HCT116 (cell line): Measurements from ENCODE around the gene LMLN.

Source experiments
- CTCF ChIP-seq, 3 experiments: fragments of 200-600 bp in 1 of 3; sonication (generic) in 1 of 3; IDR thresholded peaks in 2 of 3; conservative IDR thresholded peaks in 1 of 3; 2 replicates each; pipeline ENCODE4 v1.5.1; 2012 to 2017; ENCODE audit warnings: low read depth in 2 of 3, low read length in 2 of 3, antibody characterized with exemption in 1 of 3, borderline replicate concordance in 1 of 3, control low read depth in 1 of 3, mild to moderate bottlenecking in 1 of 3, mixed read lengths in 1 of 3, mixed run types in 1 of 3, moderate library complexity in 1 of 3; ENCODE audit not compliant: insufficient read depth in 1 of 3
- EZH2phosphoT487 ChIP-seq: fragments of 200-600 bp; IDR thresholded peaks from 2 replicates; pipeline ENCODE4 v1.6.1; 2018; ENCODE audit warnings: antibody characterized with exemption, borderline replicate concordance
- JUND ChIP-seq: IDR thresholded peaks from 2 replicates; pipeline ENCODE4 v1.6.1; 2012
- POLR2A ChIP-seq: IDR thresholded peaks from 2 replicates; pipeline ENCODE4 v1.7.0; 2011; ENCODE audit warnings: borderline replicate concordance; ENCODE audit not compliant: insufficient read depth, insufficient read length; ENCODE audit errors: extremely low read depth
- POLR2AphosphoS5 ChIP-seq: IDR thresholded peaks from 2 replicates; pipeline ENCODE4 v1.6.1; 2011; ENCODE audit warnings: mild to moderate bottlenecking, low read depth, low read length, moderate library complexity
- RAD21 ChIP-seq: IDR thresholded peaks from 2 replicates; pipeline ENCODE4 v1.6.1; 2012; ENCODE audit warnings: low read depth, mild to moderate bottlenecking
- REST ChIP-seq: IDR thresholded peaks from 2 replicates; pipeline ENCODE4 v1.6.1; 2012; ENCODE audit warnings: low read depth
- TF ChIP-seq, protein P1 (sequence below): IDR thresholded peaks from 2 replicates; pipeline ENCODE4 v1.6.1; 2011; ENCODE audit warnings: mild to moderate bottlenecking, low read length, moderate library complexity; ENCODE audit not compliant: insufficient replicate concordance; ENCODE audit errors: extremely low read depth

- TF ChIP-seq POLR2A (no peak), JUND (no peak), POLR2AphosphoS5 (no peak; the same call in 1 of the 2 replicates), EZH2phosphoT487 (no peak), RAD21 (no peak), CTCF (IDR thresholded peaks at IDR 0.05 in 2 of 3, conservative IDR thresholded peaks at IDR 0.05 in 1 of 3; ENCODE audit: borderline replicate concordance in 1 of 3, insufficient read depth in 1 of 3, low read depth in 2 of 3, low read length in 2 of 3) (no peak), REST (no peak)
- TF ChIP-seq, protein P1, sequence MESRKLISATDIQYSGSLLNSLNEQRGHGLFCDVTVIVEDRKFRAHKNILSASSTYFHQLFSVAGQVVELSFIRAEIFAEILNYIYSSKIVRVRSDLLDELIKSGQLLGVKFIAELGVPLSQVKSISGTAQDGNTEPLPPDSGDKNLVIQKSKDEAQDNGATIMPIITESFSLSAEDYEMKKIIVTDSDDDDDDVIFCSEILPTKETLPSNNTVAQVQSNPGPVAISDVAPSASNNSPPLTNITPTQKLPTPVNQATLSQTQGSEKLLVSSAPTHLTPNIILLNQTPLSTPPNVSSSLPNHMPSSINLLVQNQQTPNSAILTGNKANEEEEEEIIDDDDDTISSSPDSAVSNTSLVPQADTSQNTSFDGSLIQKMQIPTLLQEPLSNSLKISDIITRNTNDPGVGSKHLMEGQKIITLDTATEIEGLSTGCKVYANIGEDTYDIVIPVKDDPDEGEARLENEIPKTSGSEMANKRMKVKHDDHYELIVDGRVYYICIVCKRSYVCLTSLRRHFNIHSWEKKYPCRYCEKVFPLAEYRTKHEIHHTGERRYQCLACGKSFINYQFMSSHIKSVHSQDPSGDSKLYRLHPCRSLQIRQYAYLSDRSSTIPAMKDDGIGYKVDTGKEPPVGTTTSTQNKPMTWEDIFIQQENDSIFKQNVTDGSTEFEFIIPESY, result no peak
Observed at GRCh38 chr3:197955892-197956477, 4.0 kb upstream of the LMLN start.
